Astrocyte (in vitro differentiated cells and primary cell): ENCODE results near the gene SMARCB1.

ENCODE experiments used
- EZH2 ChIP-seq: IDR thresholded peaks from 2 replicates; pipeline ENCODE4 v1.6.1; 2012; ENCODE audit warnings: mild to moderate bottlenecking, low read length, inconsistent platforms; ENCODE audit not compliant: insufficient read depth
- TF ChIP-seq, protein P1 (sequence below): IDR thresholded peaks from 2 replicates; pipeline ENCODE4 v1.5.1; 2011; ENCODE audit warnings: low read depth, mild to moderate bottlenecking, inconsistent platforms, low read length, moderate library complexity; ENCODE audit not compliant: insufficient read depth

DNA sequence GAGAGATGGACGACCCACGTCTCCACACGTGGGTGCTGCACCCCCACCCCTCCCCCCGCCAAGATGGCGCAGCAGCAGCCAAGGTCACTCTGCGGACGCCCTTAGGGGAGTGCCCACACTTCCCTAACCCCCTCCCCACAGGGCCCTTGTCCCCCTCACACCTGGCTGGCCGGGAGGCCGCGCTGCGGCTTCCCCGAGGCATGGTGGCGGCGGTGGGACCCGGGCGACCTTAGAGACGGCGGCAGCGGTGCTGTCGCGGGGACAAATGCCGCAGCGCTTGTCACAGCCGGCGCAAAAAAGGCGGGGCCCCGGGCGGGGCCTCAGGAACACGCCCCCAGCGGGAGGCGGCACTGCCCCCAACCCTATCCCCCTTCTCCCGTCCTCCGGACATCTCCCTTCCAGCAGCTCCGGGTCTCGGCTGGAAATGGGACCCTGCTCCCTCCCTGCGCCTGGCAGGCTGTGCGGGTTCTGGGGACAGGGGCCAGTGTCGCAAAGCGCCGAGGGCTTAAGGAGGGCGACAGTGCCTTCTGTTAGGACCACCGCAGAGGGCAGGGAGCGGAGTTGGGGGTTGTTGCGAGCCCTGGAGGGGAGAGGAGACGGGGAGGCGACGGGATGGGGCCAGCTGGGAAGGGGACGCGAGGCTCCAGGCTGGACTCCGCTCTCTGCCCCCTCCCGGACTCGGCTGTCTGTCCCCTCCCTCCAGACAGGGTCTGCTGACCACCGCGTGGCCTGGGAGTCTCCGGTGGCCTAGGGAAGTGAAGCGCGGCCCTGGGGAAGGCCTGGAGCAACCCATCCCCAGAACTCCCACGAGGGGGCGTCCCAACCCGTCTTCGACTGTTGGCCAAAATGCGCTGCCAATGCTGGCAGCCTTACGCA lies 18.9 kb upstream of the SMARCB1 start, which contains the start of gene CHCHD10:
- TF ChIP-seq, protein P1, sequence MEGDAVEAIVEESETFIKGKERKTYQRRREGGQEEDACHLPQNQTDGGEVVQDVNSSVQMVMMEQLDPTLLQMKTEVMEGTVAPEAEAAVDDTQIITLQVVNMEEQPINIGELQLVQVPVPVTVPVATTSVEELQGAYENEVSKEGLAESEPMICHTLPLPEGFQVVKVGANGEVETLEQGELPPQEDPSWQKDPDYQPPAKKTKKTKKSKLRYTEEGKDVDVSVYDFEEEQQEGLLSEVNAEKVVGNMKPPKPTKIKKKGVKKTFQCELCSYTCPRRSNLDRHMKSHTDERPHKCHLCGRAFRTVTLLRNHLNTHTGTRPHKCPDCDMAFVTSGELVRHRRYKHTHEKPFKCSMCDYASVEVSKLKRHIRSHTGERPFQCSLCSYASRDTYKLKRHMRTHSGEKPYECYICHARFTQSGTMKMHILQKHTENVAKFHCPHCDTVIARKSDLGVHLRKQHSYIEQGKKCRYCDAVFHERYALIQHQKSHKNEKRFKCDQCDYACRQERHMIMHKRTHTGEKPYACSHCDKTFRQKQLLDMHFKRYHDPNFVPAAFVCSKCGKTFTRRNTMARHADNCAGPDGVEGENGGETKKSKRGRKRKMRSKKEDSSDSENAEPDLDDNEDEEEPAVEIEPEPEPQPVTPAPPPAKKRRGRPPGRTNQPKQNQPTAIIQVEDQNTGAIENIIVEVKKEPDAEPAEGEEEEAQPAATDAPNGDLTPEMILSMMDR = peak; percentile 45
- no peak for TF ChIP-seq EZH2
